GM19099 (cell line): ENCODE results near the gene LMNTD2.

Experiments used
- POLR2A ChIP-seq: IDR thresholded peaks from 3 replicates; pipeline ENCODE4 v1.6.1; 2011; ENCODE audit warnings: low read depth; ENCODE audit not compliant: insufficient read length; ENCODE audit errors: extremely low read depth

LMNTD2 gene

GRCh38 chr11:526192-526591, 34.3 kb downstream of the LMNTD2 start:
- TF ChIP-seq POLR2A = no peak

DNA sequence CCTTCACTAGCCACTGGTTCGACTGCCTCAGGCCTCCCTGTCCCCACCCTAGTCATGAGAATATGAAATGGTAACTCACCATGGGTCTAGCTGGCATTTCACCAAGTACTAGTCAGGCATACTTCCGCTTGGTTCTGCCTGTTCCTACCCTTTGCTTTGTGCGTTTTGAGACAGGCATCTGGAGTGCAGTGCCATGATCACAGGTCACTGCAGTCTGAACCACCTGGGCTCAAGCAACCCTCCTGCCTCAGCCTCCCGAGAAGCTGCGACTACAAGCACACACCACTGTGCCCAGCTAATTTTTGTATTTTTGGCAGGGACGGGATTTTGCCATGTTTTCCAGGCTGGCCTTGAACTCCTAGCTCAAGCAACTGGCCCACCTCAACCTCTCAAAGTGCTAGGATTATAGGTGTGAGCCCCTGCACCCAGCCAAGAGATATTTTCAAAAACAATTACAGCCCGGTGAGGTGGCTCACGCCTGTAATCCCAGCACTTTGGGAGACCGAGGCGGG, 39.3 kb downstream of the LMNTD2 start:
- no peak for TF ChIP-seq POLR2A

- no peak for TF ChIP-seq POLR2A
Measured at GRCh38 chr11:520428-521176, 39.9 kb downstream of the LMNTD2 start.

- no peak for TF ChIP-seq POLR2A
Measured at GRCh38 chr11:518463-519202, 41.9 kb downstream of the LMNTD2 start.

GRCh38 chr11:516400-516799, 44.1 kb downstream of the LMNTD2 start:
- no peak for TF ChIP-seq POLR2A

- no peak for TF ChIP-seq POLR2A
Measured at GRCh38 chr11:515131-515530, 45.4 kb downstream of the LMNTD2 start.

GRCh38 chr11:514606-515005, 45.9 kb downstream of the LMNTD2 start:
- TF ChIP-seq POLR2A = no peak

- no peak for TF ChIP-seq POLR2A
Measured at GRCh38 chr11:512761-513595, 47.6 kb downstream of the LMNTD2 start.

- TF ChIP-seq POLR2A = no peak
Measured at GRCh38 chr11:508956-509355, 51.6 kb downstream of the LMNTD2 start.

DNA sequence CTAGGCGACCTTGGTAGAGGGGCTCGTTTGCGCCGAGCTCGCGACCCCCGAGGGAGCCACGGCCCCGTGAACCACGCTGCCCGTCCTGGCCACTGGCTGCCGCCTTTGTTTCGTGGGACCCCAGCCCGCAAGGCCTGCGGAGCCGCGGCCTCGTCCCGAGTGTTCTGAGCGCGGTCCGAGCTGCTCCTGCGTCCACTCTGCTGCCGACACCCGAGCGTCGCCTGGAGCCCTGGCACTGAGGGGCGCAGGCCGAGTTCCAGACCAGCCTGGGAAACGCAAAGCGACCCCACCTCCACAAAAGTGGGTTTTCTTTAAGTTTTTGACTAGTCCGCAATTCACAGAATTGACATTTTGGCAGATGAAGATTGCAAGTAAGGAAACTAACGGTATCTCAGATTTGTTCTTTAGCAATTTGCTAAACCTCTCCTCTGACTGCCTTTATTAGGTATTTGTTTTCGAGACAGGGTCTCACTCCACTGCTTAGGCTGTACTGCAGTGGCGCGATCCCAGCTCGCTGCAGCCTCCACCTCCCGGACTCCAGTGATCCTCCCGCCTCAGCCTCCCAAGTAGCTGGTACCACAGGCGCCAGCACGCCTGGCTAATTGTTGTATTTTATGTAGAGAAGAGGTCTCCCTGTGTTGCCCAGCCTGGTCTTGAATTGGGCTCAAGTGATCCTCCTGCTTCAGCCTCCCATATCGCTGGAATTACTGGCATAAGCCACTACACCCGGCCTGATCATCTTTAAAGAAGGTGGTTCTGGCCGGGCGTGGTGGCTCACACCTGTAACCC, 52.6 kb downstream of the LMNTD2 start:
- no peak for TF ChIP-seq POLR2A

DNA sequence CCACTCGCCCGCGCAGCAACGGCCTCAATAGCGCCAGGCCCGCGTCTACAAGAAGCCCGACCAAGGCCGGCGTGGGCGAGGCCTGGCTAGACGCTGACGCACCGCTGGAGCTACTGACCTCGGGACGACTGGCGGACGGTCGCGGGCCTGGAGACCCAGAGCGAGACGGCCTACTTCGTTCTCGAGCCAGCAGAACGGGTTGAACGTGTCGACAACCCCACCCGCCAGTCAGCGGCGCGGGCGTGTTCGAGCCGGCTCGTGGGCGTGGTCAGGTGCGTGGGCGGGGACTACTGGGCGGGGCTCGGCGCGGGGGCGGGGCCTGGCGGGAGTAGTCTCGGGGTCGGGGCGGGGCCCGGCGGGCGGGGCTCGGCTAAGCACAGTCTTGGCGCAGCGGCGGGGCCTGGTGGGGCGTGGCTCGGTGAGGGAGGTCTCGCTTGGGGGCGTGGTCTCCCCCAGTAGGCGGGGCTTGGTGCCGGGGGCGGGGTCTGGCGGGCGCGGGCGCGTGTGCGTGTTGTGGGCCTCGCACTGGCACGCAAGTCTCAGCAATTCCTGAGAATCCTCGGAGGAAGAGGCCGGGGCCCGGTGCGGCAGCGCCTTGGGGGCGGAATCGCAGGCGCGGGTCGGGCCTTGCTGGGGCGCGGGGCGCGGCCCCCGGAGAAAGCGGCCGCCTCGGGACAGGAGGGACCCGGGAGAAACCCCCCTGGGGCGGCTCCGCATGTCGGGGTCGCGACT, 53.4 kb downstream of the LMNTD2 start, which contains the start of gene RNH1:
RNH1 (minus strand) TSS at position 248 of the 732 bp plus-strand sequence. CDS start 5,080 bp downstream, outside the sequence.
- TF ChIP-seq POLR2A = peak; percentile 82

DNA sequence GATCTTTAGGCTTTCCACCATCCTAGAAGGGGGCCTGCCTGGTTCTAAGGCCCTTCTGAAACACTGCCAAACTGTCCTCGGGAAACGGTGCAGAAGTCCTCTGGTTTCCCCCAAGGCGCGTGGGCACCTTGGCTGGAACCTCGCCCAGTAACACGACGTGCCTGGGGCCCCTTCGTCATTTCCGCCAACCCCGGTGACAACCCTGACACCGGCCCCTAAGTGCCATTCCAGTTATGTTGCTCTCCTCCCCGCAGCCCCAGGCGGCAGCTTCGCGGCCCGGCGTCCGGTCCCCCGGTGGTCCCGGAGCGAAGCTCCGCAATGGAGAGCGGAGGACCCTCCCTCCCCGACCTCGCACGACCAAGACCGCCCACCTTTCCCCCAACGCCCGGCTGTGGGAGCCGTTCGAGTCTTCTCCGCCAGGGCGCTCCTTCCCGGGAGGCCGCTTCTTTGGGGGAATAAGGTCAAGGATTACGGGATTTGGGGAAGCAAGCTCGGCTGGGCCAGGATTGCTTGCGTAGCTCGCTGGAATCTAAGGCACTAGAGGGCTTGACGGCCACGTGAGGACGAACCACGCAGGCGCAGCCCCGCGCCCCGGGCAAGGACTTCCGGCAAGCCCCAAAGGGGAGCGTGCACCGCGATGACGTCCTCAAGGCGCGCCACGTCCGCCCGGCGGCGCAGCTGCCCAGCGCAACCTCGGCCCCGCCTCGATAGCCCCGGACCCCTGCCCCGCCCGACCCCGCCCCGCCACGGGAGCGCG, 54.1 kb downstream of the LMNTD2 start:
- TF ChIP-seq POLR2A = peak; percentile 76

DNA sequence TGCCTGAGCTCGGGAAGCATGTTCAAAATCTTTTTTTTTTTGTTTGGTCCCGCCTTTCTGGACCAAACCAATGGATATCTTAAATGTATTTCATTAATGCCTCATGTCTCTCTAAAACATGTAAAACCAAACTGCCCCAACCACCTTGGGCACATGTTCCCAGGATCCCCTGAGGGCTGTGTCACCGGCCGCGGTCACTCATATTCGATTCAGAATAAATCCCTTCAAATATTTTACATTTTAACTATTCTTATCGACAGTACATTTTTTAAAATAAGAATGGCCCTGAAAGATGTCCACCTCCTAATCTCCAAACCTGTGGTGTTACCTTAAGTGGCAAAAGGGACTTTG, 55.6 kb downstream of the LMNTD2 start:
- TF ChIP-seq POLR2A = no peak
